Mesothelial cell of epicardium (in vitro differentiated cells): ENCODE data around the gene DGCR8. TPM values are rescaled to one million over a fixed set of nuclear protein-coding genes. Genes with fewer than 3 reads are reported as not detected.

ENCODE experiments used
- DNase-seq, 2 experiments: peaks; one replicate each; pipeline ENCODE4 v3.0.0; 2021; ENCODE audit warnings: low spot score in 2 of 2; ENCODE audit not compliant: unreplicated experiment in 2 of 2
- H3K27ac Mint-ChIP-seq: 2 replicates; pipeline ENCODE4 v1.8.0; 2021; ENCODE audit warnings: mixed read lengths
- H3K27me3 Mint-ChIP-seq: 2 replicates; pipeline ENCODE4 v1.8.0; 2021; ENCODE audit warnings: low read depth, mixed read lengths
- H3K36me3 Mint-ChIP-seq: 2 replicates; pipeline ENCODE4 v1.8.0; 2021; ENCODE audit warnings: mixed read lengths
- H3K4me1 Mint-ChIP-seq: 2 replicates; pipeline ENCODE4 v1.8.0; 2021; ENCODE audit warnings: mixed read lengths
- H3K4me3 Mint-ChIP-seq: 2 replicates; pipeline ENCODE4 v1.8.0; 2021; ENCODE audit warnings: mild to moderate bottlenecking, moderate library complexity, mixed read lengths
- H3K9me3 Mint-ChIP-seq: 2 replicates; pipeline ENCODE4 v1.8.0; 2021; ENCODE audit warnings: mixed read lengths
- total RNA-seq: library from RNA; stranded (reverse); gene quantifications from 3 replicates; pipeline ENCODE4 v1.2.1, GENCODE V29; 2021
- TF ChIP-seq, protein P1 (sequence below): fragments of 200-600 bp; sonication (generic); IDR thresholded peaks from one replicate; pipeline ENCODE4 v1.5.0; 2021; ENCODE audit warnings: antibody characterized with exemption; ENCODE audit not compliant: unreplicated experiment

Gene DGCR8
- total RNA-seq, 1 donor from 2014 or later, result 71.5 TPM

DNA sequence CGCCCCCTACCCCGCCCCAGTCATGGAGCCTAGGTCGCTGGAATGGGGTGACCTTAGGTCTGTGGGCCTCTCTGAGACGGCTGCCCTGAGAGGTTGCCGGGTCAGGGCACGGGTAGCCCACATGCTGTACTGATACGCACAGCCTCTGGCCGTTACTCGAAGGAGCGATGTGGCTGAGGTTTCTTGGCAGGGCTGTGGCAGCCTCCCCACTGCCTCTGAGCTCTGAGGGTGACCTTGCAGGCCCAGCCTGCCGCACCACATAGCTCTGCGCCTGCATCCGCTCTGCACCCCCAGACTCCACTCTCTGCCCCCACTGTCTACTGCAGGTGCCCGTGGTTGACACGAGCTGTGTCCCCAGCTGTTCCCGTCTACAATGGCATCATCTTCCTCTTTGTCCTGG is 58.8 kb downstream of the DGCR8 start:
- TF ChIP-seq, protein P1, sequence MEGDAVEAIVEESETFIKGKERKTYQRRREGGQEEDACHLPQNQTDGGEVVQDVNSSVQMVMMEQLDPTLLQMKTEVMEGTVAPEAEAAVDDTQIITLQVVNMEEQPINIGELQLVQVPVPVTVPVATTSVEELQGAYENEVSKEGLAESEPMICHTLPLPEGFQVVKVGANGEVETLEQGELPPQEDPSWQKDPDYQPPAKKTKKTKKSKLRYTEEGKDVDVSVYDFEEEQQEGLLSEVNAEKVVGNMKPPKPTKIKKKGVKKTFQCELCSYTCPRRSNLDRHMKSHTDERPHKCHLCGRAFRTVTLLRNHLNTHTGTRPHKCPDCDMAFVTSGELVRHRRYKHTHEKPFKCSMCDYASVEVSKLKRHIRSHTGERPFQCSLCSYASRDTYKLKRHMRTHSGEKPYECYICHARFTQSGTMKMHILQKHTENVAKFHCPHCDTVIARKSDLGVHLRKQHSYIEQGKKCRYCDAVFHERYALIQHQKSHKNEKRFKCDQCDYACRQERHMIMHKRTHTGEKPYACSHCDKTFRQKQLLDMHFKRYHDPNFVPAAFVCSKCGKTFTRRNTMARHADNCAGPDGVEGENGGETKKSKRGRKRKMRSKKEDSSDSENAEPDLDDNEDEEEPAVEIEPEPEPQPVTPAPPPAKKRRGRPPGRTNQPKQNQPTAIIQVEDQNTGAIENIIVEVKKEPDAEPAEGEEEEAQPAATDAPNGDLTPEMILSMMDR, result no peak
- Mint-ChIP-seq H3K4me1 (peaks cover 5% of the 10 kb centered on the region), H3K27me3 (no peaks in the 10 kb centered on the region), H3K4me3 (no peak overlapping the region), H3K36me3 (no peaks in the 10 kb centered on the region), H3K27ac (no peak overlapping the region), H3K9me3 (no peaks in the 10 kb centered on the region)
- DNase-seq, result no peak

DNA sequence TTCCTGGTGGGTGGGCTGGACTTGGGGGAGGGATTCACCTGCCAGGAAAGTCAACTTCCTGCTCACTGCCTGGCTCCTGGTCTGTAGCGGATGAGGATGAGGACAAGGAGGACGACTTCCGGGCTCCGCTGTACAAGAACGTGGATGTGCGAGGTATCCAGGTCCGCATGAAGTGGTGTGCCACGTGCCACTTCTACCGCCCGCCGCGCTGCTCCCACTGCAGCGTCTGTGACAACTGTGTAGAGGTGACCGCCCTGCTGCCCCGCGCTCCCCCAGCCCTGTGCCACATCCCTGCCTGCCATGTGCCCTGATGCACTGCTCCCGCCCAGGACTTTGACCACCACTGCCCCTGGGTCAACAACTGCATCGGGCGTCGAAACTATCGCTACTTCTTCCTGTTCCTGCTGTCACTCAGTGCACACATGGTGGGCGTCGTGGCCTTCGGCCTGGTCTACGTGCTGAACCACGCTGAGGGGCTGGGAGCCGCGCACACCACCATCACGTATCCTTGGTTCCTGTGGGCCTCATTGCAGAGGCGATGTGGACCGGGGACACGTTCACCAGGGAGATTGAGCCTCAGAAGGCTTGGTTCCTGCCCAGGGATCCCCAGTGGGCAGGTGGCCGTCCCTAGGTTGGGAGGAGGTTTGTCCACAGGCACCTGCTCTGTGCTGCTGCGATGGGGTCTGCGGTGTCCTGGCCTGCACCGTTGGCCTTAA is 59.5 kb downstream of the DGCR8 start:
- Mint-ChIP-seq H3K4me1 (peaks cover 5% of the 10 kb centered on the region), H3K36me3 (no peaks in the 10 kb centered on the region), H3K9me3 (no peaks in the 10 kb centered on the region), H3K4me3 (no peak overlapping the region), H3K27me3 (no peaks in the 10 kb centered on the region), H3K27ac (no peak overlapping the region)
- TF ChIP-seq, protein P1, result no peak
- DNase-seq, result no peak

DNA sequence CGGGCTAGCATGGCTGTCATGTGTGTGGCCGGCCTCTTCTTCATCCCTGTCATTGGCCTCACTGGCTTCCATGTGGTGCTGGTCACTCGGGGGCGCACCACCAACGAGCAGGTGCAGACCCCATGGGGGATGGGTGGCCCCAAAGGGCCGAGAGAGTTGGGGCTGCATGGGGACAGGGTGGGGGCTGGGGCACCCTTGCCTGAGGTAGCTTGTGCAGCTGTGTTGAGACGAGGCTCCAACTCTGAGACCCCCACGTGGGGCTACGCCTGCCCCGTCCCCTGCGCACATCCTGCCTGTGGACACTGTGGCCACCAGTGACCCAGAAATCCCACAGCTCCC is 60.0 kb downstream of the DGCR8 start:
- TF ChIP-seq, protein P1, result no peak
- Mint-ChIP-seq H3K27ac (no peak overlapping the region), H3K4me1 (peaks cover 5% of the 10 kb centered on the region), H3K36me3 (no peaks in the 10 kb centered on the region), H3K9me3 (no peaks in the 10 kb centered on the region), H3K27me3 (no peaks in the 10 kb centered on the region), H3K4me3 (no peak overlapping the region)
- DNase-seq, result no peak

DNA sequence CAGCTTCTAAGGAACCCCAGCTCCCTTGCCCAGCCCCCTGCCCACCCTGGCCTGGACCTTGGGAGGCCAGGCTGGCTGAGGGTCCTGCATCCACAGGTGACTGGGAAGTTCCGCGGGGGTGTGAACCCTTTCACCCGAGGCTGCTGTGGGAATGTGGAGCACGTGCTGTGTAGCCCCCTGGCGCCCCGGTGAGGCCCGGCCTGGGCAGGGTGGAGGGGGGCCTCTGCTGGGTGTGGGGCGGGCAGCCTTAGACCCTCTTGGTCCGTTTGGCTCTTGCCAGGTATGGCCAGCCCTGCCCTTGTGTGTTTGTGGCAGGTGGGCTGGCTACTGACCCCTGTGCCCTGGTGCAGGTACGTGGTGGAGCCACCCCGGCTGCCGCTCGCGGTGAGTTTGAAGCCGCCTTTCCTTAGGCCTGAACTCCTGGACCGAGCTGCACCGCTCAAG is 60.5 kb downstream of the DGCR8 start:
- Mint-ChIP-seq H3K4me3 (no peak overlapping the region), H3K27ac (no peak overlapping the region), H3K36me3 (no peaks in the 10 kb centered on the region), H3K9me3 (no peaks in the 10 kb centered on the region), H3K27me3 (no peaks in the 10 kb centered on the region), H3K4me1 (peaks cover 5% of the 10 kb centered on the region)
- TF ChIP-seq, protein P1, result no peak
- no peak for DNase-seq

DNA sequence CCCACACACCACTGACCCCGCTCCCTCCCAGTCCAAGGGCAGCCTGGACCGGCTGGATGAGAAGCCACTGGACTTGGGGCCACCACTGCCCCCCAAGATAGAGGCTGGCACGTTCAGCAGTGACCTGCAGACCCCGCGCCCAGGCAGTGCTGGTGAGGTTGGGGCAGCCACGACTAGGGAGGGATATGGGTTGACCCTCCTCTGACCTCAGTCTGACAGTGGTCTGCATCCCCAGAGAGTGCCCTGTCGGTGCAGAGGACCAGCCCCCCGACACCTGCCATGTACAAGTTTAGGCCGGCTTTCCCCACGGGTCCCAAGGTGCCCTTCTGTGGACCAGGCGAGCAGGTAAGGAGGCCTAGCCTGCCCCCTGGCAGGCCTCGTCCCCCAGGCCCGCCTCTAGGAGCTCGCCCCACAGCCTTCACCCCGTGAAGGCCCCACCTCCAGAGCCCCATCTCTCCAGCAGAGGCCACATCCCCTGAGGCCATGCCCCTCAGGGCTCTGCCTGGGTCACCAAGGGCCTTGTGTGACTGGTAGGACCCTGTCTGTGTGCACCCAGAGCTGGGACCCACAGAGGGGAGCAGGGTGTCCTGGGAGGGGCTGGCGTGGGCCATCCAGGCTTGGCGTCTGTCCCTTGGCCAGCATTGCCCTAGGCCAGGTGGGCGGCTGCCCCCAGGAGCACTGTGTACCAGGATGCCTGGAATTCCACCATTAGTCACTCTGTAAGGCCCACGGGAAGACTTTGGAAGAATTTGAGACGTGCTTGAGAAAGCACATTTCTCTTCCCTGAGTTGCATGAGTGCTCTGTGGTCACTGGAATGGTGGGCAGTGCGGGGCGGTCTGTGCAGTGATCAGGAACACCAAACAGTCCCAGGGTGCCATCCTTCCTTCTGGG is 61.4 kb downstream of the DGCR8 start:
- Mint-ChIP-seq H3K27ac (no peak overlapping the region), H3K36me3 (no peaks in the 10 kb centered on the region), H3K4me3 (no peak overlapping the region), H3K4me1 (peaks cover 3% of the 10 kb centered on the region), H3K9me3 (no peaks in the 10 kb centered on the region), H3K27me3 (no peaks in the 10 kb centered on the region)
- DNase-seq, result no peak
- TF ChIP-seq, protein P1, result no peak
